ENCODE data around the gene GGTLC2.

GRCh38 chr22:22595001-22595835, 49.2 kb upstream of the GGTLC2 start:
- TF ChIP-seq CTCF (IDR thresholded peaks at IDR 0.05) = no peak
- TF ChIP-seq POLR2AphosphoS5 (IDR thresholded peaks at IDR 0.05) = no peak
- TF ChIP-seq POLR2A (IDR thresholded peaks at IDR 0.05) = no peak
